ENCODE measurements around the gene PPP1R3D.
"Not testable (repeated sequence)": the region's sequence is repeated elsewhere in the genome, so short reads cannot be mapped to it uniquely, and the experiment has no call there.

Gene PPP1R3D, protein sequence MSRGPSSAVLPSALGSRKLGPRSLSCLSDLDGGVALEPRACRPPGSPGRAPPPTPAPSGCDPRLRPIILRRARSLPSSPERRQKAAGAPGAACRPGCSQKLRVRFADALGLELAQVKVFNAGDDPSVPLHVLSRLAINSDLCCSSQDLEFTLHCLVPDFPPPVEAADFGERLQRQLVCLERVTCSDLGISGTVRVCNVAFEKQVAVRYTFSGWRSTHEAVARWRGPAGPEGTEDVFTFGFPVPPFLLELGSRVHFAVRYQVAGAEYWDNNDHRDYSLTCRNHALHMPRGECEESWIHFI

DNA sequence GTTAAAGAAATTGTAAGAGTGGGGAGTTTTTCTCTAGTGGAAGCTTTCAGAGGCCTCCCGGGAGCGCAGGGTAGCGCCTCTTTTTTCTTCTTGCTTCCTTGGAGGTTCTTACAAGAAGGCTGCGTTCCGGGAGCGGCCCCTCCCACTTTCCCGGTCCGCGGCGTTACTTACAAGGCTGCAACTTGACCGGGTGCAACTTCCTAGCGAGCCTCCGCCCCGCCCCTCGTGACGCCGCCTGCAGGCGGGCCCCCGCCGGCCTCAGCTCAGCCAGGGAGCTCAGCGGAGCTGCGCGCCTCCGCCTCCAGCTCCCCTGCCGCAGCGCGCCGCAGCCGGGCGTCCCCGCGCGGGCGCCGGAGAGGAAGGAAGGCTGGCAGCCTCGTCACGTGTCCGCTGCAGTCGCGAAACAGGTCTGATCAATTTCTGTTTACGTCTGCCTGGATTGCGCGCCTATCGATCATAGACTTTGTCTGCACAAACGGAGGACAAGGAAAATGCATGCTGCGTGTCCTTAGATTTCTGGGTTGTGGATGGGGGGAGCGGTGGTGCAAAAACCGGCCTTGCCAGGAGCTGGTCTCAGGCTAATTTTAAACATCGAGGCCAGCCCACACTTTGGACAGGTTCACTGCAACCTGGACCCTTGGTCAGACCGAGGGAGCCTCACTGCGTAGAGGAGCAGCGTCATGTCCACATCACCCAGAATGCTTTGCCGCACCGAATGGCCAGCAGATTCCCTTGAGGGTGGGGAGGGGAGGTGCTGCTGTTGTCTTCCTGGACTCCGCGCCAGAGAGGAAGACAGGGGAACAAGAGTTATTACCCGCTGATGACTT lies at the start of gene PPP1R3D, which contains the start of gene FAM217B:
Gene PPP1R3D (minus strand): TSS at position 177 of the 827 bp plus-strand sequence. CDS start 374 bp downstream, outside the sequence.
Gene FAM217B (plus strand): TSS at position 261 of the 827 bp plus-strand sequence. CDS start 3,555 bp downstream, outside the sequence.
- DNase-seq (ENCODE audit: low read depth in 2 of 2) = peak; percentile 88 to 89

DNA sequence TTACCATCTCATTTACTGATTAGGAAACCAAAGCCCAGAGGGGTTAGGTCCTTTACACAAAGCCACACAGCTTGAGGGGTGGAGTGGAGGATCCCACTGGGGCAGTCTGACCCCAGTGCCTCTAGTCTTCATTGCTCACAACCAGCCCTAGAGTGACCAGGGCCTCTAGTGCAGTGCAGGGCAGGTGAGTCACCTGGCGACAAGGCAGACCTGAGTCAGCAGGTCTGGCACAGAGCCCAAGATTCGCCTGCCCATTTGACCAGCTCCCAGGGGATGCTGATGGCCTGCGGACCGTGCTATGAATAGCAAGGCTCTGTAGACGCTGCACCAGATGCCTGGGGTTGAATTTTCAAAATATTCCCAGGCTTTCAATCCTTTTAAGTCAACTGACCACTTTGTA lies 48.0 kb upstream of the PPP1R3D start:
- no peak for DNase-seq (ENCODE audit: low read depth in 2 of 2)

DNA sequence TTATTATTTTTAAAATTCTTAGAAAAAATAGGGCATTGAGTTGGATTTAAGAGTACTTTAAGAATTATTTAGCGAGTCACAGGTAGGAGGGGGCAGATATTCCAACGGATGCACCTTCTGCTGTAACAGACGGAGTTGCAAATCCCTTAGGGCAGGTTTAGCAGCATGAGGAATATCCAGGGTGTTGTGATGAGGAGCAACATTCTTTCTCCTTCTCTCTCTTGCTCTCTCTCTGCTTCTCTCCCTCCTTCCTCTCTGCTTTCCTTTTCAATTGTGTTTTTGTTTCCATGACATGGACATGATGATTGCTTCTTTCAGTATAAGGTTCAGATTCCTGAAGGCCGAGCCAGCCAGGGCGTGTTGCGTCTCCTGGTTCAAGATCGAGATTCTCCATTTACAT lies 47.0 kb upstream of the PPP1R3D start:
- DNase-seq (ENCODE audit: low read depth in 2 of 2) = no peak

- no peak for DNase-seq (ENCODE audit: low read depth in 2 of 2)
Measured at GRCh38 chr20:59985864-59986263, 45.8 kb upstream of the PPP1R3D start.

DNA sequence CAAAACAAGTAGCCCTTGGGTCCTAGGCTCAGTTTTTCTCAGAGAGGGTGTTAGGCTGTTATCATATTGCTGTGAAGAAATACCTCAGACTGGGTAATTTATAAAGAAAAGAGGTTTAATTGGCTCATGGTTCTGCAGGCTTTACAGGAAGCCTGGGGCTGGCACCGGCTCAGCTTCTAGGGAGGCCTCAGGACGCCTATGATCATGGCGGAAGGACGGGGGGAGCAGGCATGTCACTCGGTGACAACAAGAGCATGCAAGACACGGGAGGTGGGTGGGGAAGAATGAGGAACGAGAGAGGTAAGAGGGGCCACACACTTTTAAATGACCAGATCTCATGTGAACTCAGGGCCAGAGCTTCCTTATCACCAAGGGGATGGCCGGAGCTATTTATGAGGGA lies 45.1 kb upstream of the PPP1R3D start:
- no peak for DNase-seq (ENCODE audit: low read depth in 2 of 2)

DNA sequence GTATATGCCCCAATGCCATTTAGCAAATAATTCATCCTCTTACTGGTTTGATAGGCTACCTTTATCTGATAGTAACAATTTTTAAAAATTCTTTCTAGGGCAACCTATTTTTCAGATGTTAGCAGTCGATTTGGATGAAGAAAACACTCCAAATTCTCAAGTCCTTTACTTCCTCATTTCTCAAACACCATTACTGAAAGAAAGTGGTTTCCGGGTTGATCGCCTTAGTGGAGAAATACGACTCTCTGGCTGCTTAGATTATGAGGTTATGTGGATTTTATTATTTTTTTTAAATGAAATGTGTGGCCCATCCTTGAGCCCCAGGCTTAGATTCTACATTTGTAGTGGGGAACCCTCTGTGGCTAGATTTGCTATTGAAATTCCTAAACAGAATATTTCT lies 44.4 kb upstream of the PPP1R3D start:
- DNase-seq (ENCODE audit: low read depth in 2 of 2) = no peak

GRCh38 chr20:59983076-59983475 lies 43.0 kb upstream of the PPP1R3D start:
- no peak for DNase-seq (ENCODE audit: low read depth in 2 of 2)

GRCh38 chr20:59977086-59977485 lies 37.0 kb upstream of the PPP1R3D start:
- DNase-seq (ENCODE audit: low read depth in 2 of 2) = no peak

GRCh38 chr20:59976156-59976782 lies 36.2 kb upstream of the PPP1R3D start:
- DNase-seq (ENCODE audit: low read depth in 2 of 2) = no peak

DNA sequence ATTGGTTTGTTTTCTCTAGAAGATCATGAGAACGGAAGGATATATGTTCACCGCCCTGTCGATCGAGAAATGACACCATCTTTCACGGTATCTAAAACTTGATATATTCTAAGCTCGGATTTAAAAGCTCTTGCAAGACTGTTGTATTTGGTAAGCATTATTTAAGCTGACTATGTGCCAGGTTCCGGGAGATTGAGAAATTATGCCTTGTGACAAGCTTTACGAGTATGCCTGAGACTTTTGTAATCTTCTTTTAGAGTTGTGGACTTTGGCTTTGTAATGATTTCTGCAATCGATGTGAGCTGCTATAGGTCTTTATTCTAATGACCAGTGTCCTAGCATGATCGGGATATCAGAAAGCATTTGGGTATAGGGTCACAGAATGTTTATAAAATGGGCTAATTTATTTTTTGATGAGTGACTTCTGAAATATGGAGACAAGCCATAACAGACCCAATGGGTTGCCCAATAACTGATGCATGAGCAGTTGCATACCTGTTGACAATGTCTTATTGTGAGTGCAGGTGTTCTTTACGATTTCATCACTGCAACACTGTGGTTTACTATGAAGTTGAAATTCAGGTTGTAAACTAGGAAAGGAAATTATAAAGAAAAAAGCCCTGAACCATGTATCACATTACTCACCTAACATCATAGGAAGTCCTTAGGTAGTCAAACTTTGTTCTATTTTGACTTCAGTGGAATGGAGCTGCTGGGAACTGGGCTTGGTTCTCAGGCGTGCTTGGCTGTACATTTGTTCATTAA lies 32.1 kb upstream of the PPP1R3D start:
- no peak for DNase-seq (ENCODE audit: low read depth in 2 of 2)

DNA sequence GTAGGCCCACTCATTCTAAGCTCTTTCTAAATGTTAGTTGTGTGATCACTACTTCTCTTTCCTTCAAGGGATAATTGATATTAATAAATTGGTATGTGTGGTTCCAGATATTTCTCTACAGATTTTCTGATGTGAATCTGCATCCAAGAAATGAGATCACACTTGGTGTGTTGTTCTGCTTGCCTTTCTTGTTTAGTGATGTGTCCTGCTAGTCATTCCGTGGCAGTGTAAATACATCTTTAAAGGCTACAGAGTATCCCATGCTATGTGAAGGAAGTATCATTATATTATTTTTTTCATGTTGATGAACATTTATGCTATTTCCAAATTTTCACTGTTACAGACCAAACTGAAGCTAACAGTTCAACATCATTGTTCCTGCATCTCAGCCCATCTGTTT lies 31.3 kb upstream of the PPP1R3D start:
- no peak for DNase-seq (ENCODE audit: low read depth in 2 of 2)

- no peak for DNase-seq (ENCODE audit: low read depth in 2 of 2)
Measured at GRCh38 chr20:59966428-59966827, 26.3 kb upstream of the PPP1R3D start.

DNA sequence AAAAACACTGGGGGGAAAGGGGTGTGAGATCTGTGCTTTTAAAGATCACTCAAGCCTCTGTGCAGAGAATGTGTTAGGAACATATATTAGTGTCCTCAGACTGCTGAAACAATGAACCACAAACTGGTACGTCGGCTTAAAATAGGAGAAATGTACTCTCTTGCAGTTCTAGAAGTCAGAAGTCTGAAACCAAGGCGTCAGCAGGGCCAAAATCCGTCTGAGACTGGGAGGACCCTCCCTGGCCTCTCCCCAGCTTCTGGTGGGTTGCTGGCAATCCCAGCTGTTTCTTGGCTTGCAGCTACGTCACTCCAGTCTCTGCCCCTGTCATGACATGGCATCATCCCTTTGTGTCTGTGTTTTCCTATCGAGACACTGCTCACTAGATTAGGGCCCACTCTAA lies 22.1 kb upstream of the PPP1R3D start:
- DNase-seq (ENCODE audit: low read depth in 2 of 2) = no peak

DNA sequence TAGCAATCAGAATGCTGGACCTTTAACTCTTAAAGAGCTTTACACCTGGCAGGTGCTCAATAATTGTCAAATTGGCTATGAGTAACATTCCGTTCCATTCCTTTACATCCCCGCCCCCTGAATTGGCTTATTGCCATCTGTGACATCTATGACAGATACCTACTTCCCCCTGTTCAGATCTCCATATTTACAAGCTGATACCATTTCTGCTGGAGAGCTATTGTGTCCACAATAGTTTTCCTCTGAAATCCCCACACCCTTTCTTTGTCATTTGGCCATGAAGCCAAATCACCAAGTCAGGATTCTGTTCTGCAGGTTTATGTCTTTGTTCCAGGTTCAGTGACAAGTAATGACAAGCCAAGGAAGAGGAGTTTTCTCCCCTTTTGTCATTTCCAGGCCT lies 21.3 kb upstream of the PPP1R3D start:
- no peak for DNase-seq (ENCODE audit: low read depth in 2 of 2)

- no peak for DNase-seq (ENCODE audit: low read depth in 2 of 2)
Measured at GRCh38 chr20:59958626-59959025, 18.5 kb upstream of the PPP1R3D start.

GRCh38 chr20:59958123-59958522 lies 18.0 kb upstream of the PPP1R3D start, which contains the start of gene CDH26:
TSS of gene CDH26 (plus strand) at chr20:59958423. CDS start at chr20:59958727, 304 bp downstream.
- no peak for DNase-seq (ENCODE audit: low read depth in 2 of 2)

DNA sequence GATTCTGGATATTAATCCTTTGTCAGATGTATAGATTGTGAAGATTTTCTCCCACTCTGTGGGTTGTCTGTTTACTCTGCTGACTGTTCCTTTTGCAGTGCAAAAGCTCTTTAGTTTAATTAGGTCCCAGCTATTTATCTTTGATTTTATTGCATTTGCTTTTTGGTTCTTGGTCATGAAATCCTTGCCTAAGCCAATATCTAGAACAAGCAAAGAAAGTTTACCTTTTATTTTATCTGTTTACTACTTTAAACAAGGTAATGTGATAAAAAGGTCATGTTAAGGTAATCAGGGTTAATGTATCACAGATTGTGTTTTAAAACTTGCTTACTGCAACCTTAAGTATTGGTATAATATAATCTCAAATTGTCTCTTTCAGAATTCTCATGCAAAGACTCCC lies 17.5 kb upstream of the PPP1R3D start:
- not testable (repeated sequence) for DNase-seq (ENCODE audit: low read depth in 2 of 2)

- DNase-seq (ENCODE audit: low read depth in 2 of 2) = no peak
Measured at GRCh38 chr20:59955131-59955796, 15.2 kb upstream of the PPP1R3D start.

DNA sequence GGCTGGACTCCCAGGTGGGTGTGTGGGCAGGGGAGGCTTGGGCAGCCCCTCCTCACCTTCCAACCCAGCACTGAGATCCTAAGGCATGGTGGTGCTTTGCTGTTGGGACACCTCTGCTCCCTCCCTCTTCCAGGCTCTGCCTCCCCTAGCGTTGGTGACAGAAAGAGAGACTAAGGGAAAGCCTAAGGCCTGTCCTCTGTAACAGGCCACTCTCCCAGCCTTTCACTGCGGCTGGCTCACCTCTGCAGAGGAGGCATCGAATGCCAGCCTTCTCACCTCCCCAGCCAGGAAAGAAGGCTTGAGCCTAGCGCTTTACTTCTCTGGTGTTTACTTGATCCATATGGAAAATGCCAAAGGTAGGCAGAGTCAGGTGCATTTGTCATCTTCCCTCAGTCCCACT lies 14.6 kb upstream of the PPP1R3D start:
- DNase-seq (ENCODE audit: low read depth in 2 of 2) = no peak

DNA sequence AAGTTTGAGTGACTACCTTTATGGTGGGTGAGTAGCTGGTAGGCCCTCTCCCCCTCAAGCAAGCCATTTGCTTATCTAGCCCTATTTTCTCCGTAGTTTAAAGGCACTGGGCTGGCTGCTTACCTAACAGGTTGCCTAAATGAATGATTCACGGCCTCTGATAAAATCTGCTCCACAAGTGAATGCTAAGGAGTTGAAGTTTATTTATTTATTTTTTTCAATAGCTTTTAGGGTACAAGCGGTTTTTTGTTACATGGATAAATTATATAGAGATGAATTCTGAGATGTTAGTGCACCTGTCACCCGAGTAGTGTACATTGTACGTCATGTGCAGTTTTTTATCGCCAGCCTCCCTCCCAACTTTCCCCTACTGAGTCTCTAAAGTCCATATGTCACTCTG lies 9.8 kb upstream of the PPP1R3D start:
- no peak for DNase-seq (ENCODE audit: low read depth in 2 of 2)
